Erythroblast (primary cell): Measurements from ENCODE around the gene EFCAB9.

Experiments used
- GATA1 ChIP-seq: IDR thresholded peaks from 2 replicates; pipeline ENCODE4 v1.6.1; 2011; ENCODE audit warnings: low read depth, mild to moderate bottlenecking, control low read depth, low read length, moderate library complexity
- POLR2A ChIP-seq: IDR thresholded peaks from 2 replicates; pipeline ENCODE4 v1.6.1; 2011; ENCODE audit warnings: mild to moderate bottlenecking, low read length

GRCh38 chr5:172153695-172154094 is 40.3 kb upstream of the EFCAB9 start:
- TF ChIP-seq POLR2A (no peak), GATA1 (no peak)
